PC-3 (cell line): ENCODE results near the gene PRORP.

Experiments used
- EZH2phosphoT487 ChIP-seq: fragments of 300-600 bp; sonication (generic); IDR thresholded peaks from 2 replicates; pipeline ENCODE4 v1.6.1; 2018; ENCODE audit warnings: mild to moderate bottlenecking, antibody characterized with exemption, low read length, borderline replicate concordance
- TF ChIP-seq, protein P1 (sequence below): fragments of 300-600 bp; sonication (generic); conservative IDR thresholded peaks from 2 replicates; pipeline ENCODE4 v1.5.1; 2017; ENCODE audit warnings: antibody characterized with exemption, low read depth, mild to moderate bottlenecking, low read length

DNA sequence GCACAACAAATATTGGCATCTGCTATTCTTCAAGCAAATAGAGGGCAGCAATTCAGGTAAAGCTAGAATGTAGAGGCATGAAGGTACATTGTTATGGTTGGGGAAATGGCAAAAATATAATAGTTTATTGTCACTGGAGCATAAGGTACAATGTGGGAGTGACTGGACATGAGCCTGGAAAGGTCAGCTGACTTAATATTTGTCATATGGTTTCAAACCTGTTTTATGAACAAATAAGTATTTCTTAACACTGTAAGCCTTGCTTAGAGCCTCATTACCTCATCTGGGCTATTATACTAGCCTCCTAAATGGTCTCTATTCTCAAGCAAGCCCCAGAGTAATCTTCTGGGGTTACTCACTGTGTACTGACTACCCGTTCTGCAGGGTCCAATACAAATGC is 42.6 kb upstream of the PRORP start:
- TF ChIP-seq EZH2phosphoT487, result no peak
- TF ChIP-seq, protein P1, sequence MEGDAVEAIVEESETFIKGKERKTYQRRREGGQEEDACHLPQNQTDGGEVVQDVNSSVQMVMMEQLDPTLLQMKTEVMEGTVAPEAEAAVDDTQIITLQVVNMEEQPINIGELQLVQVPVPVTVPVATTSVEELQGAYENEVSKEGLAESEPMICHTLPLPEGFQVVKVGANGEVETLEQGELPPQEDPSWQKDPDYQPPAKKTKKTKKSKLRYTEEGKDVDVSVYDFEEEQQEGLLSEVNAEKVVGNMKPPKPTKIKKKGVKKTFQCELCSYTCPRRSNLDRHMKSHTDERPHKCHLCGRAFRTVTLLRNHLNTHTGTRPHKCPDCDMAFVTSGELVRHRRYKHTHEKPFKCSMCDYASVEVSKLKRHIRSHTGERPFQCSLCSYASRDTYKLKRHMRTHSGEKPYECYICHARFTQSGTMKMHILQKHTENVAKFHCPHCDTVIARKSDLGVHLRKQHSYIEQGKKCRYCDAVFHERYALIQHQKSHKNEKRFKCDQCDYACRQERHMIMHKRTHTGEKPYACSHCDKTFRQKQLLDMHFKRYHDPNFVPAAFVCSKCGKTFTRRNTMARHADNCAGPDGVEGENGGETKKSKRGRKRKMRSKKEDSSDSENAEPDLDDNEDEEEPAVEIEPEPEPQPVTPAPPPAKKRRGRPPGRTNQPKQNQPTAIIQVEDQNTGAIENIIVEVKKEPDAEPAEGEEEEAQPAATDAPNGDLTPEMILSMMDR, result no peak
